Liver (tissue), 3 donors: ENCODE measurements around the gene CDH4.

Source experiments
- CTCF ChIP-seq: fragments of 150-350 bp; IDR thresholded peaks from 2 replicates; pipeline ENCODE4 v1.5.1; 2017; ENCODE audit warnings: improper control_type of control experiment, low read depth, low read length; ENCODE audit not compliant: missing input control
- MAX ChIP-seq: IDR thresholded peaks from 2 replicates; pipeline ENCODE4 v1.6.1; 2016; ENCODE audit warnings: antibody characterized with exemption
- NR2F2 ChIP-seq: IDR thresholded peaks from 2 replicates; pipeline ENCODE4 v1.6.1; 2016; ENCODE audit warnings: antibody characterized with exemption
- RAD21 ChIP-seq, 2 donors: IDR thresholded peaks; 2 replicates each; pipeline ENCODE4 v1.6.1; 2016; ENCODE audit warnings: antibody characterized with exemption in 2 of 2, mild to moderate bottlenecking in 2 of 2
- SP1 ChIP-seq: IDR thresholded peaks from 2 replicates; pipeline ENCODE4 v1.6.1; 2018; ENCODE audit warnings: antibody characterized with exemption, mild to moderate bottlenecking
- TAF1 ChIP-seq: conservative IDR thresholded peaks from 2 replicates; pipeline ENCODE4 v1.6.1; 2016; ENCODE audit warnings: antibody characterized with exemption, mild to moderate bottlenecking
- YY1 ChIP-seq: IDR thresholded peaks from 2 replicates; pipeline ENCODE4 v1.6.1; 2016; ENCODE audit warnings: antibody characterized with exemption, mild to moderate bottlenecking
- donor health status: healthy.
- donor health status: healthy.

GRCh38 chr20:61455508-61456215 is 203.6 kb downstream of the CDH4 start:
- TF ChIP-seq CTCF = no peak
- TF ChIP-seq YY1 = no peak
- no peak for TF ChIP-seq RAD21 (IDR thresholded peaks at IDR 0.05)
- TF ChIP-seq MAX = no peak
- no peak for TF ChIP-seq SP1
- no peak for TF ChIP-seq NR2F2
- TF ChIP-seq TAF1 = no peak
